Naive thymus-derived CD8-positive, alpha-beta T cell (primary cell): Measurements from ENCODE around the gene TCTN1. TPM values are rescaled to one million over a fixed set of nuclear protein-coding genes. Genes with fewer than 3 reads are reported as not detected.
"Not testable (repeated sequence)": the region's sequence is repeated elsewhere in the genome, so short reads cannot be mapped to it uniquely, and the experiment has no call there.

ENCODE experiments used
- ATAC-seq, 2 donors: fragments of 150-1000 bp; cut with Tn5 transposase in 1 of 2; sonication (Bioruptor Pico), chemical (Tn5 transposase) in 1 of 2; 1 replicate in 1 of 2; 2 replicates in 1 of 2; pipeline ENCODE4 v1.10.0; 2021; ENCODE audit warnings: mild to moderate bottlenecking in 2 of 2, moderate library complexity in 2 of 2
- POLR2A ChIA-PET: fragments of 350-600 bp; sonication (Branson Sonifier 250); formaldehyde crosslinking; loops from one replicate; lab custom pipeline; 2021; ENCODE audit warnings: antibody characterized with exemption; lab: Charles Lee
- DNase-seq, 10 donors: peaks; one replicate each; pipeline versions ENCODE4 v3.0.0 to v3.0.0-alpha.2; 2020 to 2022
- H3K27ac Mint-ChIP-seq, 10 donors: one replicate each; pipeline ENCODE4 v1.8.0; 2020 to 2022; ENCODE audit warnings: mild to moderate bottlenecking in 10 of 10, mixed read lengths in 10 of 10, moderate library complexity in 4 of 10, inconsistent platforms in 1 of 10
- H3K27me3 Mint-ChIP-seq, 5 donors: one replicate each; pipeline ENCODE4 v1.8.0; 2021 to 2022; ENCODE audit warnings: mixed read lengths in 5 of 5
- H3K36me3 Mint-ChIP-seq, 3 donors: one replicate each; pipeline ENCODE4 v1.8.0; 2020 to 2022; ENCODE audit warnings: mixed read lengths in 3 of 3, mild to moderate bottlenecking in 2 of 3, inconsistent platforms in 1 of 3
- H3K4me1 Mint-ChIP-seq, 4 donors: one replicate each; pipeline ENCODE4 v1.8.0; 2021 to 2022; ENCODE audit warnings: mixed read lengths in 4 of 4
- H3K4me3 Mint-ChIP-seq, 10 donors: one replicate each; pipeline ENCODE4 v1.8.0; 2020 to 2022; ENCODE audit warnings: mild to moderate bottlenecking in 10 of 10, mixed read lengths in 10 of 10, moderate library complexity in 6 of 10, inconsistent platforms in 1 of 10
- H3K9me3 Mint-ChIP-seq, 9 donors: one replicate each; pipeline ENCODE4 v1.8.0; 2020 to 2022; ENCODE audit warnings: mixed read lengths in 9 of 9, mild to moderate bottlenecking in 3 of 9, inconsistent platforms in 1 of 9, moderate library complexity in 1 of 9
- polyA plus RNA-seq, 3 donors: library from polyadenylated mRNA; unstranded; fragments of 300-500 nt; fragmentation: Illumina TruSeq; gene quantifications; one replicate each; pipeline ENCODE4 v1.2.3, GENCODE V29; 2021
- total RNA-seq, 8 experiments: library from RNA in 2 of 8; stranded (reverse) in 2 of 8; gene quantifications; one replicate each; pipeline ENCODE4 v1.2.3 and lab custom pipeline; 2021 to 2026

Gene TCTN1
- total and polyA plus RNA-seq, 5 experiments from 2014 or later, result 8.7 to 16.4 (median 13.6) TPM

DNA sequence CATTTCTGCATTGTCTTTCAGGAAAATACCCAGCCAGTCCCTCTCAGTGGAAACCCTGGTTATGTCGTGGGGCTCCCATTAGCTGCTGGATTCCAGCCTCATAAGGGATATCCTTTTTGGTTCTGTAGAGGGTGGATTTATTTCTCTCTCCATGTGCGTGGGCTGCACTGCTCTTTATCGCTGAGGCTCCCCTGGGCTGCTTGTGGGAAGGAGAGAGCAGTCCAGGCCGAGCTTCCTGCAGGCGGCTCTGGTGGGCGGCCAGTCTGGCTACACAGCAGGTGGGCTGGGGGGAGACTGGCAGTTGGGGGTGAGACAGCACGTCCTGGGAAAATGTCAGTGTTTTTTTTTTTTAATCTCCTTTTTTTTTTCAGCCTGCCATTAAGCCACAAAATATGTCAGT, 27.6 kb downstream of the TCTN1 start:
- Mint-ChIP-seq H3K9me3 (no peaks in the 10 kb centered on the region), H3K4me1 (peaks cover 25 to 86% (median 39%) of the 10 kb centered on the region in 4 donors), H3K36me3 (peaks cover 0 to 10% (median 6%) of the 10 kb centered on the region in 3 donors), H3K27me3 (no peaks in the 10 kb centered on the region), H3K27ac (peak overlapping the region in 3 of 10 donors; percentile 3 to 51 (median 36)), H3K4me3 (peak overlapping the region in 1 of 10 donors; percentile 15)
- POLR2A ChIA-PET, result interaction anchor here (0.9 kb wide), 1 partner anchor 14 kb away, joined by 4 read pairs; no protein-coding TSS in a partner anchor
- DNase-seq, result no peak
- ATAC-seq, result no peak

DNA sequence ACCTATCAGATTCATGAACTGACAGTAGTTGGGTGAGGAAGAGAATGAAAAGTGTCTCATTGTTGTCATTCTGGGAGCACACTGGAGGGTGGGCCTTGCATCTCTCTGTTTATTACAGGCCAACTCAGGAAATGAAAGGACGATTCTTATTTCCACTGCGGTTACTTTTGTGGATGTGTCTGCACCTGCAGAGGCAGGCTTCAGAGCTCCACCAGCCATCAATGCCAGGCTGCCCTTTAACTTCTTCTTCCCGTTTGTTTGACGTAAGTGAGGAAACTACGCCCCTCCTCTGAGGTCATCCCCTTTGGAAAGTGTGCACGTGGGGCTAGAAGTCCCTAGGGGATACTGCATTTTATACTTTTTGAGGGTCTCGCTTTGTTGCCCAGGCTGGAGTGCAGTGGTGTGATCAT, 33.7 kb downstream of the TCTN1 start:
- H3K27ac Mint-ChIP-seq, result peak overlapping the region; percentile 83 to 95 (median 90)
- peak overlapping the region in 9 of 10 donors; percentile 27 to 68 (median 61) for H3K4me3 Mint-ChIP-seq
- peak in 8 of 10 donors; percentile 7 to 55 (median 30) for DNase-seq
- H3K4me1 Mint-ChIP-seq, result peaks cover 24 to 80% (median 50%) of the 10 kb centered on the region in 4 donors
- peak; percentile 91 to 94 for ATAC-seq
- peaks cover 0 to 41% (median 13%) of the 10 kb centered on the region in 3 donors for H3K36me3 Mint-ChIP-seq
- POLR2A ChIA-PET, result interaction anchor here (0.7 kb wide), 1 partner anchor 20 kb away, joined by 3 read pairs; no protein-coding TSS in a partner anchor
- H3K27me3 Mint-ChIP-seq, result no peaks in the 10 kb centered on the region
- no peaks in the 10 kb centered on the region for H3K9me3 Mint-ChIP-seq

DNA sequence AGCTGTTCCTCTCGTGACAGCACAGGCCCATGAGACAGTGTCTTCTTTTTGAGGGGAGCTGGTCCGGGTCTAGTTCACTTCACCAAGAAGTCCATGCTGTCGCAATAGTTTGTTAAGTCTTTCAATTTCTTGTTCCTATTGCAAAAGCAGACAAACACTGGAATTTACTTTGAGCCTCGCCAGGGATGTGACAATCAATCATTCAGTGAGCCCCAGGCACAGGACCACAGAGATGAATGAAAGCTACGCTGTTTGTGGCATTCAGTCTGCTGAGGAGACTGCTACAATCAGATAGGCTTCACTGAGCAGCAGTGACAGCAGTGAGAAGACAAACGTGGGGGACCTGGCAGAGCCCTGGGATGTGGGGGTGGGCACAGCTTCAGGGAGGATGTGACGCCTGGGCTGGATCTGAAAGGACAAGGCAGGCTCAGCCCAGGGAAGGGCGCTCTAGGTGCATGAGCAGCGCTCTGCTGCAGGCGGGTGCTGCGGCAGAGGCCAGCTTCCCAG, 35.5 kb downstream of the TCTN1 start:
- Mint-ChIP-seq H3K4me3 (no peak overlapping the region), H3K27ac (peak overlapping the region in 6 of 10 donors; percentile 51 to 95 (median 66)), H3K9me3 (no peaks in the 10 kb centered on the region), H3K27me3 (no peaks in the 10 kb centered on the region), H3K36me3 (peaks cover 0 to 57% (median 15%) of the 10 kb centered on the region in 3 donors), H3K4me1 (peaks cover 21 to 74% (median 35%) of the 10 kb centered on the region in 4 donors)
- no peak for ATAC-seq
- DNase-seq, result no peak
- POLR2A ChIA-PET, result interaction anchor here (0.6 to 1.0 kb wide), 2 partner anchors 36 to 565 kb away, joined by 3 read pairs; partner anchors contain the start of gene TCTN1

DNA sequence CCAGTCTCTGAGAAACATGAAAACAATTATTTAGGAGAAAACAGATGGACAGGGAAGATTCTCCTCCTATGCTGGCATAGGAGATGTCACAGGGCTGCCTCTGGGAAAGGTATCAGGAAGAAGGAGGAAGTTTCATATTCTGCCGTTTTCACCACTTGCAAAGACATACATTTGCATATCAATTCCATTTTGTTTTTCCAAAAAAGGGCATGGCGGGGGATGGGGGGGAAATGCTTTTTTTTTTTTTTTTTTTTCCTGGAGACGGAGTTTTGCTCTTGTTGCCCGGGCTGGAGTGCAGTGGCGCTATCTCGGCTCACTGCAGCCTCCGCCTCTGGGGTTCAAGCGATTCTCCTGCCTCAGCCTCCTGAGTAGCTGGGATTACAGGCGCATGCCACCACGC, 40.3 kb downstream of the TCTN1 start:
- POLR2A ChIA-PET, H3K9me3 Mint-ChIP-seq, H3K4me3 Mint-ChIP-seq, H3K27me3 Mint-ChIP-seq, ATAC-seq, DNase-seq: not testable (repeated sequence)
- Mint-ChIP-seq H3K36me3 (peaks cover 0 to 52% (median 12%) of the 10 kb centered on the region in 3 donors), H3K27ac (peak overlapping the region in 3 of 10 donors; percentile 18 to 52 (median 26)), H3K4me1 (peaks cover 7 to 47% (median 8%) of the 10 kb centered on the region in 4 donors)

DNA sequence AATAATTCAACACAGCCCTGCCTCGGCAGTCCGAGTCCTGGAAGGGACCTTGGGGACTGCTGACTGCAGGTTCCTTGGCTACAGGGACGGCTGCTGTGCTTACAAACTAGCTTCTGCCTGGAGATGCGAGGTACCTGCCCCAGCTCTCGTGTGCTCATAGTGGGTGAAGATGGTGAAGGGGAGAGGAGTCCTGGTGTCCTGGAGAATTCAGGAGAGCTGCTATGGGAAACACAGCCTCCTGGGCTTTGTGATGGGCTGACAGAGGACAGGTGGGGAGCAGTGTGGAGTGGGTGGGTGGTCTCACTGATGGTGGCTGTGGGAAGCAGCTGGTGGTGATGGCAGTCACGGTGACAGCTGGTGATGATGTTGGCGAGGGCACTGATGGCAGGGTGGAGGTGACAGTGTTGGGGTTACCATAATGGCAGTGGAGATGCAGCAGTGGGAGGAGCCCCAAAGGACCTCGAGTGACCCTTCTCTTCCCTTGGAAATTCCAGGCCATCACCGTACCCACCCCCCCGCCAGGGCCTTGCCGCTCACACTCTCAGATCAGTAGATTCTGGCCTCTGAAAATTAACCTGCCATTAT, 42.2 kb downstream of the TCTN1 start:
- DNase-seq (no peak), ATAC-seq (no peak)
- POLR2A ChIA-PET, result no interaction called here
- Mint-ChIP-seq H3K36me3 (peaks cover 0 to 40% (median 10%) of the 10 kb centered on the region in 3 donors), H3K27me3 (no peaks in the 10 kb centered on the region), H3K27ac (peak overlapping the region in 2 of 10 donors; percentile 65 to 75), H3K4me3 (no peak overlapping the region), H3K9me3 (no peaks in the 10 kb centered on the region), H3K4me1 (peaks cover 9 to 46% (median 14%) of the 10 kb centered on the region in 4 donors)

DNA sequence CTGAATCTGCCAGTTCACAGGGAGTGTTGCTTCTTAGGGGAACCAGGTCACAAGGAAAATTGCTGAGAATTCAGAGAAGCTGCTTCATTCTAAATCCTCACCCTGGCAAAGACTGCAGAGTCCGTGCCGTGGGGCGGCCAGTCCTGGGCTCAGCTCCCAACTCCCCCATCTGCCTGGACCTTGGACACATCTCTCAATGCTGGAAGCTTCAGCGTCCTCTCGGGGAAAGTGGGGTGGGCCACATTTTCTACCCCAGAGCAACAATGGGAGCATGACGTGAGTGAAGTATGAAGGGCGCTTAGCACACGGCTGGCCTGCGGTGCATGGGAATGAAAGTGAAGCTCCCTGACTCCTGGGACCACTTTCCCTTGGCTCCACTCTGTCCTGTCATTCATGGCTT, 43.8 kb downstream of the TCTN1 start:
- Mint-ChIP-seq H3K4me1 (peaks cover 12 to 50% (median 23%) of the 10 kb centered on the region in 4 donors), H3K27me3 (no peaks in the 10 kb centered on the region), H3K27ac (peak overlapping the region in 4 of 10 donors; percentile 11 to 63 (median 32))

DNA sequence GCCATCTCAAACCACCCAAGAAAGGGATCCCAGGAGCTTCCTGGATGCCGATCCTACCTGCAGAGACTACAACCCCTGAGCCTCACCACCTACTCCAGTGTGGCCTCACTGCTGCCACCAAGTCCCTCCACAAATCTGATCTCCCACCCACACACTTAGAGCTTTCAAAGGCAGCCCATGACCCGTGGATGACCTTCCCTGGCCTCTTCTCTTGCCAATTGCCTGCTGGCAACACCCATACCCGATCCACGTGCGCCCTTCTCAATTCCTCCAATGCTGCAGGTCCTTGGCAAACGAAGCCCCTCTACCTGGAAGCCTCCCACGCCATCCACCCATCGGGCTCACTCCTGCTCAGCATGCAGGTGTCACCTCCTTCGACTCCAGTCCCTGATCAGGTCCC, 44.3 kb downstream of the TCTN1 start:
- Mint-ChIP-seq H3K27me3 (no peaks in the 10 kb centered on the region), H3K4me3 (no peak overlapping the region), H3K27ac (peak overlapping the region in 6 of 10 donors; percentile 19 to 77 (median 47)), H3K36me3 (peaks cover 0 to 24% (median 5%) of the 10 kb centered on the region in 3 donors), H3K9me3 (no peaks in the 10 kb centered on the region), H3K4me1 (peaks cover 12 to 54% (median 25%) of the 10 kb centered on the region in 4 donors)
- no peak for DNase-seq
- no peak for ATAC-seq
- POLR2A ChIA-PET, result interaction anchor here (0.6 to 0.9 kb wide), 2 partner anchors 12 to 16 kb away, joined by 3 read pairs; no protein-coding TSS in a partner anchor

More for the DNA sequence above, 43.8 kb downstream of the TCTN1 start:
- Mint-ChIP-seq H3K4me3 (peak overlapping the region in 1 of 10 donors; percentile 24), H3K9me3 (no peaks in the 10 kb centered on the region), H3K36me3 (peaks cover 0 to 29% (median 5%) of the 10 kb centered on the region in 3 donors)
- no peak for ATAC-seq
- DNase-seq, result no peak
- POLR2A ChIA-PET, result interaction anchor here (0.6 to 0.9 kb wide), 2 partner anchors 11 to 15 kb away, joined by 3 read pairs; no protein-coding TSS in a partner anchor

DNA sequence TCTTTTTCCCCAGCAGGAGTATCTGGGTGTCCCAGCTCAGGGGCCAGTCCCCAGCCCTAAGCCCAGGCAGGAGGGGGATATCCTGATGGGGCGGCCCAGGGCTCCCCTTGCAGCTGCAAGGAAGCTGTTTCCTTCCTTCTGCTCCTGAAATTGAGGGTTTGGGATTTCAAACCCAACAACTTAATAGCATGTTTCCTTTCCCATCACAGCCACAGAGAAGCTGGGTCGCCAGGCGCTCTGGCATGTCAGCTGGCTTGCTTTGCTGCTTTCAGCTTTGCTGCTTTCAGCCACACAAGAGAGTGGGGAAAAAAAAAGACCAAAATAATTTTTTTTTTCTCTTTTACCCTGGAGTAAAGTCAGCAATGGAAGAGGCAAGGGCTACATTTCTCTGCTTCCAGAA, 44.9 kb downstream of the TCTN1 start:
- Mint-ChIP-seq H3K27me3 (no peaks in the 10 kb centered on the region), H3K36me3 (peaks cover 0 to 18% (median 2%) of the 10 kb centered on the region in 3 donors), H3K27ac (peak overlapping the region in 4 of 10 donors; percentile 31 to 71 (median 58)), H3K4me1 (peaks cover 9 to 54% (median 25%) of the 10 kb centered on the region in 4 donors), H3K4me3 (no peak overlapping the region), H3K9me3 (peaks cover 0 to 2% (median 0%) of the 10 kb centered on the region in 9 donors)
- POLR2A ChIA-PET, result no interaction called here
- ATAC-seq (no peak), DNase-seq (no peak)

DNA sequence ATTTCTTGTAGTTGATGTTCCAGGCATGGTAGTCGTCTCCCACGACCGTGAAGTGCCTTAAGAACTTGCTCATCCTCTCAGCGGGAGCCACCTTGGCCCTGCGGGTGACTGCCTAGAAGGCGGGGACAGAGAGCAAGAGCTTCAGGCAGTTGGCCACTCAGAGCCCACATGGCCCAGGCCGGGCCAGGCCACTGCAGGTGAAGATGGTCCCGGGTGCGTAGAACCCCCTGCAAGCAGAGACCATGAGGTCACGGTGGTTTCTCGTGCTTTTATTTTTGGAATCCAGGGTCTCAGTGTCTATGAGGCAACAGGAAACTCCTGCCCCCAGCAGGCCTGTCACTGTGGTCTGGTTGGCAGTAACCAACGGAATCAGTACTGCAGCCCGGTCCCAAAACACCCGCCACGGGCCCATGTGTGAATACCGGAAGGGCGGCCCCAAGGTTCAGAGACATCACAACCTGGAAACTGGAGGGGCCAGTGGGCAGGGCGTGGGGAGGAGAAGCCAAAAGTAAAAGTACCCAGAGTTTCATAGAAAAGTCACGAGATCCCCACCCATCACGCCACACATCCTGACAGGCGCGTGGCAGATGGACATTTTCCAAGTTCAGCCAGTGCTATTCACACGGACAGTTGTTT, 47.5 kb downstream of the TCTN1 start:
- Mint-ChIP-seq H3K36me3 (peaks cover 13 to 24% (median 20%) of the 10 kb centered on the region in 3 donors), H3K27me3 (no peaks in the 10 kb centered on the region), H3K4me1 (peaks cover 9 to 57% (median 25%) of the 10 kb centered on the region in 4 donors), H3K27ac (peak overlapping the region; percentile 87 to 96 (median 92)), H3K4me3 (peak overlapping the region; percentile 72 to 84 (median 78)), H3K9me3 (peaks cover 0 to 28% (median 8%) of the 10 kb centered on the region in 9 donors)
- POLR2A ChIA-PET, result interaction anchor here (0.6 kb wide), 2 partner anchors 19 to 560 kb away, joined by 5 read pairs; no protein-coding TSS in a partner anchor
- DNase-seq, result peak in 9 of 10 donors; percentile 29 to 78 (median 50)
- ATAC-seq, result peak; percentile 86 to 87

DNA sequence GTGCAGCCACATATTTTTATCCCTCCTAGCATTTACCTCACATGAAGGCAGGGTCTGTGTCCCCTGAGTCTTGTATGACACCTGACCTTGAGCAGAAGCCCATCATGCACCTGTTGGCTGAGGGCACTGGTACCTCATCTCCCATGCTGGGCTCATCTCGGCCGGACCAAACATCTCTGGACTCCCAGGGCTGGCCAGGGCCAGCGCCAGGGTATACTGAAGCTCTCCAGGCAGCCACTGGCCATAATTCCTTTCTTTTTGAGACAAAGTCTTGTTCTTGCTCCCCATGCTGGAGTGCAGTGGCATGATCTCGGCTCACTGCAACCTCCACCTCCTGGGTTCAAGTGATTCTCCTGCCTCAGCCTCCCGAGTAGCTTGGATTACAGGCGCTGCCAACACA, 53.0 kb downstream of the TCTN1 start:
- no peak overlapping the region for H3K4me3 Mint-ChIP-seq
- POLR2A ChIA-PET, result interaction anchor here (1.0 kb wide), 1 partner anchor 20 kb away, joined by 3 read pairs; no protein-coding TSS in a partner anchor

DNA sequence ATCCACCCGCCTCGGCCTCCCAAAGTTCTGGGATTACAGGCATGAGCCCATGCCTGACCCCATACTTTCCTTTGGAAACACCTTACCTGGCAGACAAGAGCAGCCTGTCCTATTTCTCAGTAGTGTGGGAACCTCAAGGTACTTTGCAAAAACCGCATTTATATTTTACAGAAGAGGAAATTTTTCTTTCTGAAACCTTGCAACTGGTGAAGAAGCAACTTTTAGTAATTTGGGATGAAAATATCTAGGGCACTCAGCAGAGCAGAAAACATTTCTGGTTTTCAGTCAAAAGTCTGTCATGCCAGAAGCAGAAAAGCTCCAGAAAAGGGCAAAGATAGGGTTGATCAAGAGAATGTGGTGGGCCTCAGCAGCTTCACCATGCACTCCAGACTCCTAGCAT, 53.7 kb downstream of the TCTN1 start:
- peak overlapping the region in 1 of 10 donors; percentile 11 for H3K4me3 Mint-ChIP-seq
- peaks cover 19 to 76% (median 24%) of the 10 kb centered on the region in 4 donors for H3K4me1 Mint-ChIP-seq
- POLR2A ChIA-PET, result no interaction called here
- no peaks in the 10 kb centered on the region for H3K27me3 Mint-ChIP-seq
- peaks cover 17 to 25% (median 18%) of the 10 kb centered on the region in 3 donors for H3K36me3 Mint-ChIP-seq
- DNase-seq, result no peak
- peaks cover 0 to 31% (median 8%) of the 10 kb centered on the region in 9 donors for H3K9me3 Mint-ChIP-seq
- H3K27ac Mint-ChIP-seq, result peak overlapping the region in 1 of 10 donors; percentile 92
- no peak for ATAC-seq

More for the DNA sequence above, 53.0 kb downstream of the TCTN1 start:
- DNase-seq (no peak), ATAC-seq (no peak)
- H3K27me3 Mint-ChIP-seq, result no peaks in the 10 kb centered on the region
- H3K9me3 Mint-ChIP-seq, result peaks cover 0 to 31% (median 8%) of the 10 kb centered on the region in 9 donors
- peaks cover 17 to 25% (median 18%) of the 10 kb centered on the region in 3 donors for H3K36me3 Mint-ChIP-seq
- peaks cover 20 to 76% (median 28%) of the 10 kb centered on the region in 4 donors for H3K4me1 Mint-ChIP-seq
- H3K27ac Mint-ChIP-seq, result peak overlapping the region in 1 of 10 donors; percentile 54
